Neural crest cell (in vitro differentiated cells): ENCODE measurements around the gene GALNT13. TPM values are rescaled to one million over a fixed set of nuclear protein-coding genes. Genes with fewer than 3 reads are reported as not detected.

ENCODE experiments used
- DNase-seq: peaks from one replicate; pipeline ENCODE4 v3.0.0; 2021; ENCODE audit warnings: low read depth, mixed read lengths, low spot score
- H3K27ac Mint-ChIP-seq: one replicate; pipeline ENCODE4 v1.8.0; 2021; ENCODE audit warnings: mild to moderate bottlenecking, mixed read lengths; ENCODE audit not compliant: unreplicated experiment
- H3K27me3 Mint-ChIP-seq: 2 replicates; pipeline ENCODE4 v1.8.0; 2021; ENCODE audit warnings: low read depth, mild to moderate bottlenecking, mixed read lengths
- H3K36me3 Mint-ChIP-seq: 2 replicates; pipeline ENCODE4 v1.8.0; 2021; ENCODE audit warnings: low read depth, mild to moderate bottlenecking, mixed read lengths
- H3K4me1 Mint-ChIP-seq: 2 replicates; pipeline ENCODE4 v1.8.0; 2021; ENCODE audit warnings: mixed read lengths
- H3K4me3 Mint-ChIP-seq: one replicate; pipeline ENCODE4 v1.8.0; 2021; ENCODE audit warnings: mild to moderate bottlenecking, mixed read lengths
- H3K9me3 Mint-ChIP-seq: 2 replicates; pipeline ENCODE4 v1.8.0; 2021; ENCODE audit warnings: mixed read lengths
- total RNA-seq: library from RNA; stranded (reverse); gene quantifications from 2 replicates; pipeline ENCODE4 v1.2.1, GENCODE V29; 2021
- TF ChIP-seq, protein P1 (sequence below): fragments of 200-600 bp; sonication (generic); conservative IDR thresholded peaks from 2 replicates; pipeline ENCODE4 v1.5.0; 2021; ENCODE audit warnings: antibody characterized with exemption, mild to moderate bottlenecking

The GALNT13 gene
- total RNA-seq, 1 donor from 2014 or later, result 7.4 TPM

DNA sequence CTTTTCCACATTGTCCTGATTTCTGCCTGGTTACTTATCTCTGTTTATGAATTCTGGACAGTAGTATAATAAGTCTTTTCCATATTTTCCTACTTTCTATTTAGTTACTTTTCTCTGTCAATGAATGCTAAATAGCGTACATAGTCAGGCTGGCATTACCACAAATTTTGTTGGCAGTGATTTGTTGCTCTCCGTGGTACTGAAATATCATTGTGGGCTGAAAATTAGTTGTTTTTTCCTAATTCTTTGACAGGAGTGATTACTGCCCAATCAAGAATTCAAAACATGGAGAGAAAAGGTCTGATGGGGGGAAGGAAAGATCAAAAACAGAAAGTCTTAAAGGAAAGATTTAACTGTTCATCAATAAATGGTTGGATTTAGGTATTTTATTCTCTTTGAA lies 7.7 kb upstream of the GALNT13 start:
- Mint-ChIP-seq H3K27me3 (peaks cover 4% of the 10 kb centered on the region), H3K9me3 (peaks cover 5% of the 10 kb centered on the region), H3K36me3 (peaks cover 2% of the 10 kb centered on the region), H3K27ac (no peak overlapping the region), H3K4me3 (no peak overlapping the region), H3K4me1 (no peaks in the 10 kb centered on the region)
- DNase-seq, result no peak
- TF ChIP-seq, protein P1, sequence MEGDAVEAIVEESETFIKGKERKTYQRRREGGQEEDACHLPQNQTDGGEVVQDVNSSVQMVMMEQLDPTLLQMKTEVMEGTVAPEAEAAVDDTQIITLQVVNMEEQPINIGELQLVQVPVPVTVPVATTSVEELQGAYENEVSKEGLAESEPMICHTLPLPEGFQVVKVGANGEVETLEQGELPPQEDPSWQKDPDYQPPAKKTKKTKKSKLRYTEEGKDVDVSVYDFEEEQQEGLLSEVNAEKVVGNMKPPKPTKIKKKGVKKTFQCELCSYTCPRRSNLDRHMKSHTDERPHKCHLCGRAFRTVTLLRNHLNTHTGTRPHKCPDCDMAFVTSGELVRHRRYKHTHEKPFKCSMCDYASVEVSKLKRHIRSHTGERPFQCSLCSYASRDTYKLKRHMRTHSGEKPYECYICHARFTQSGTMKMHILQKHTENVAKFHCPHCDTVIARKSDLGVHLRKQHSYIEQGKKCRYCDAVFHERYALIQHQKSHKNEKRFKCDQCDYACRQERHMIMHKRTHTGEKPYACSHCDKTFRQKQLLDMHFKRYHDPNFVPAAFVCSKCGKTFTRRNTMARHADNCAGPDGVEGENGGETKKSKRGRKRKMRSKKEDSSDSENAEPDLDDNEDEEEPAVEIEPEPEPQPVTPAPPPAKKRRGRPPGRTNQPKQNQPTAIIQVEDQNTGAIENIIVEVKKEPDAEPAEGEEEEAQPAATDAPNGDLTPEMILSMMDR, result no peak

DNA sequence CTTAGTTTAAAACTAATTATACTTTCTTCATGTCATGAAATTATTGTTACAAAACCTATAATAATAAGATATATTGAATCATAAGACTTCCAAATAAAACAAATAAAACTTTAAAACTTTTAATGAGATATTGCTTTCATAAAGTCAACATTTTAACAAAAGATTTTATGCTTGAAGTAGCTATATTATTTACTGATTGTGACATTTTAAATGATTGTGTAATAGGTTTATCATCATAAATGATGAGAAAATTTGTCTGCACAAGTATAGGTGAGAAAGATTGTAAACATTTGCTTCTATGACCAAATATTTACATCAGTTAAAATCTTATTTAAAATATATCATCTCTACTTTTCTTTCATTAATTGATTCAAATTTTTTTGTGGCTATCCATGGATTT lies 5.1 kb upstream of the GALNT13 start:
- no peak overlapping the region for H3K4me3 Mint-ChIP-seq
- H3K27me3 Mint-ChIP-seq, result peaks cover 25% of the 10 kb centered on the region

DNA sequence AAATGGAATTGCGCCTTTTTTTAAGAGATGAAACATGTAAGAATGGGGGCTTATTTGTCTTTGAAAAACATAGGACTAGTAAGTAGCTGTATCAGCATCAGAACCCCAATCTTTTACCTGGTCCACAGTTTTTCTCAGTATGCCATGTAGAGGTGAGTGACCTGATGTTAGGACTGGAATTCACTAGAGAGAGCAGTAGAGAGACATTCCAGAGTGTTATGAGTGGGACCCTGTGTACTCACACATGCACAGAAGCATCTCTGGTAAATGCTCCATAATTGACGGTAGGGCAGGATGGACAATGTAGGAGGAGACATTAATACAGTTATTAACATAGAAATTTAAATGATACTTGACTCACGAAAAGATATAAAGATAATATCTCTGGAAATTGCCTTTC lies 1.4 kb upstream of the GALNT13 start:
- no peaks in the 10 kb centered on the region for H3K36me3 Mint-ChIP-seq
- no peaks in the 10 kb centered on the region for H3K9me3 Mint-ChIP-seq
- no peak for DNase-seq
- H3K27me3 Mint-ChIP-seq, result peaks cover 48% of the 10 kb centered on the region
- H3K27ac Mint-ChIP-seq, result no peak overlapping the region
- TF ChIP-seq, protein P1, result peak; percentile 49
- peaks cover 24% of the 10 kb centered on the region for H3K4me1 Mint-ChIP-seq
- peak overlapping the region; percentile 89 for H3K4me3 Mint-ChIP-seq

More for the DNA sequence above, 5.1 kb upstream of the GALNT13 start:
- Mint-ChIP-seq H3K4me1 (peaks cover 6% of the 10 kb centered on the region), H3K27ac (no peak overlapping the region), H3K36me3 (peaks cover 2% of the 10 kb centered on the region), H3K9me3 (peaks cover 5% of the 10 kb centered on the region)
- no peak for DNase-seq
- TF ChIP-seq, protein P1, result no peak

DNA sequence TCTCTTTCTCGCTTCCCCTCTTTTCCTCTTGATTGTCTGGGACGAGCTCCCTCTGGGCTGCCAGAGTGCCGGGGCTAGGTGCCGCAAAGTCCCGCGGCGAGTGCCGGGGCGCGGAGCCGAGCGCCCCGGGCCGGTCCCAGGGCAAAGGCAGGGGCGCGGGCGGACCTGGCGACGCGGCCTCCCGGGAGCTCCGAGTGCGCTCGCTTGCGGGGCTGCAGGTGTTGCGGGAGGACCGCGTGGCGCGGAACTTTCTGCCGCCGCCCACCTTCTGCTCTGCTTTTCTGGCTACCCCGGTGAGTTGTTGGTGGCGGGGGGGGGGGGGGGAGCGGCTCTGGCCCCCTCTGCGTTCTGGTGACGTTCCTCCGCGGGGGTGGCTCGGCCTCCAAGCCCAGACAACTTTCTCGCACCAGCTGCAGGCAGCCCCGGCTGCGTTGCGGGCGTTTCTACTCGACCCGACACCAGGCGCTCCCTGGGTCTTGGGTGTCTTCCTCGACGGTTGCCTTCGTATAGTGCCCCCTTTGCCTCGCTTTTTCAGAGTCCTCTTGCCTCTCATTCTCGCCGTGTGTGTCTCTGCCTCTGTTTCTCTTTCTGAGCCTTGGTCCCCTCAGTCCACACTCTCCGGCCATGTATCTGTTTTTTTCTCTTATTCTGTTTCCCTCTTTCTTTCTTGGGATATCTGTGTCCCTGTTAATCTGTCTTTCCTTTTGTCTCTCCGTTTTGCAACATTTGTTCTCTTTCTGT lies 759 bp downstream of the GALNT13 start:
- peak overlapping the region; percentile 89 for H3K4me3 Mint-ChIP-seq

DNA sequence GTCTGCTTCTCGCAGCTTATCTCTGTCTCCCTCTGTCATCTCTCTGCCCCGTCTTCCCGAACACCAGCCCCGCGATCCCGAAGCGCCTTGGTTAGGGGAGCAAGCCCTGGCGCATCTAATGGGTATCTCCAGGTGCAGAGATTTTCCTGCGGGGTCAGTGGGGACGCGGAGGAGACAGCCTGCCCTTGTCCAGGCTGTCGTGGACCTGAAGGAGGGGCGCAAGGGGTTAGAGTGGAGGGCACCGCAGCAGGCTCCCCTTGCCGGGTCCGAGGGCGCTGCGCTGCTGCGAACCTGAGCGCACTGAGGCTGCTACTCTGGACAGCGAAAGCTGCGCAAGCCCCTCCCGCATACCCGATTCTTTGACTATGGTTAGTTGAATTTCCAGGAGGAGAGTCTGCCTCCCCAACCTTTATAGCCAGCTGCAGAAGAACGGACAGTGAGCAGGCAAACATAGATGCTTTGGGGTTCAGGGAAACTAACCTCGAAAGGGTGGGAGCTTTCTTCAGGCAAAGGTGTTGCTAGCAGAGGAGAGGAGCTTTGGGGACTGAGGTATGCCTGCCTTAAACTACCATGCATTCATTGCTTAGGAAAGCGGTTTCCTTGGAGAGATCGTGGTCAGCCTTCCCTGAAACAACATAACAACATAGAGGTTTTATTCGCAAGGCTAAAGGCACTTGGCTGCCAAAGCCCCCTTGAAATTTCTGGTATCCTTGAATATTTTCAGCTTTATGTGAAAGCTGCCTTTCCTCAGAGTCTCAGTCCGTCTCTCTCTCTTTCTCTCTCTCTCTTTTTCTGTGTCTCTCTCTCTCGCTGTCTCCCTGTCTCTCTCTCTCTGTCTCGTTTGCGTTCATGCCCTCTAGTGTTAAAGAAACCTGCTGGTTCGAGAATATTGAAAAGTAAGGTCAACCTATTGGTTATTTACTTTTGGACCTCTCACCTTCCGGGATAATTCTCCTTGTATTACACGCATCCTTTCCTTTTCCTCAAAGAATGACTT lies 1.6 kb downstream of the GALNT13 start:
- peak; percentile 16 for DNase-seq
- no peaks in the 10 kb centered on the region for H3K9me3 Mint-ChIP-seq
- H3K4me3 Mint-ChIP-seq, result peak overlapping the region; percentile 88
- no peaks in the 10 kb centered on the region for H3K36me3 Mint-ChIP-seq
- peaks cover 56% of the 10 kb centered on the region for H3K27me3 Mint-ChIP-seq
- H3K27ac Mint-ChIP-seq, result no peak overlapping the region
- TF ChIP-seq, protein P1, result no peak
- peaks cover 24% of the 10 kb centered on the region for H3K4me1 Mint-ChIP-seq

More for the DNA sequence above, 759 bp downstream of the GALNT13 start:
- H3K36me3 Mint-ChIP-seq, result no peaks in the 10 kb centered on the region
- H3K4me1 Mint-ChIP-seq, result peaks cover 24% of the 10 kb centered on the region
- H3K27me3 Mint-ChIP-seq, result peaks cover 58% of the 10 kb centered on the region
- no peak for DNase-seq
- TF ChIP-seq, protein P1, result no peak
- H3K9me3 Mint-ChIP-seq, result no peaks in the 10 kb centered on the region
- H3K27ac Mint-ChIP-seq, result no peak overlapping the region
